ENCODE data around the gene FOXD4L3. TPM values are rescaled to one million over a fixed set of nuclear protein-coding genes. Genes with fewer than 3 reads are reported as not detected.

FOXD4L3 gene
- not detected in 2 replicates for total RNA-seq

DNA sequence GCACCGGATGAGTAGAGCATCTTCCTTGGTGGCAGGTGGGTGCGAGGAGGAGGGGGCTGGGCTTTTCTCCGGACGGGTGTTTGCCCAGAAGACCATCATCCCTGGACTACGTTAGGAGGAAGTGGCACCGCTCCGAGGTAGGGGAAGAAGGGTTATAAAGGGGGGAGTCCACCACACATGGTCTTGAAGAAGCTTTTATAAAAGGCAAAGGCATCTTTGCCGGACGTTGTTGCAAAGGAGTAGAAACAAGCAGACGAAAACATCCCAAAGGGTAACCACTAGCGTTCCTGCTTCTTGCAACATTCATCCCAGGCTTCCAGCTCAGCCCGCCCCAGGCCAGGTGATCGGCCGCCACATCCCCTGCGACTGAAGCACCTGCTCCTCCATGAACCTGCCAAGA is at the start of gene FOXD4L3:
Gene FOXD4L3 (plus strand): TSS at position 301 of the 400 bp plus-strand sequence. CDS start 85 bp downstream, at position 386.

Other genes with a start within 250 kb of the FOXD4L3 start
- gene ZNG1C, start 60.9 kb upstream of the FOXD4L3 start, total RNA-seq: 22.1 and 25.5 TPM in 2 replicates
- 49.6 and 121 TPM in 2 replicates for gene PGM5, start 53.7 kb downstream of the FOXD4L3 start, total RNA-seq
- not detected in 2 replicates for gene TMEM252, start 238.0 kb downstream of the FOXD4L3 start, total RNA-seq